Measurements from ENCODE around the gene THSD7B. TPM values are rescaled to one million over a fixed set of nuclear protein-coding genes. Genes with fewer than 3 reads are reported as not detected.

THSD7B gene
- polyA plus RNA-seq, 2 of the 4 experiments (the other 2 are of a cell fraction): not detected

DNA sequence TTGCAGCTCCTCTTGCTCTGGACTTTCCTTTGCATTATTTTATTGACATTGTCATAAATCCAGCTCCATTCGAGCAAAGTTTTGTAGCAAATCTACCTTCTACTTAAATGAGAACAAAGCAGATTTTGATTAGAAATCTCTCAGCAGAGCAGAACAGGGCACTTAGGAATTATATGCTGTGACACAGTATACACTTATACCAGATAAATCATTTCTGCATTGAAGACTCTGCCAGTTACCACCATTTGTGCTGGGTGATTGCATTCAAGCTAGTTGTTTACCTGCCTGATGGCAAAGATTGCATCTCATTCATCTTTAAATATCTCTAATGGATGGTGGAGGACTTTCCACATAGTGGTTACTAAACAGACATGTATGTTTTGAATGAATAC, 757.3 kb downstream of the THSD7B start:
- CTCF ChIA-PET: no interaction called here
- no peak overlapping the region for H3K4me2 ChIP-seq
- FAIRE-seq (no peak), DNase-seq (ENCODE audit: low read depth in 1 of 2, low spot score in 1 of 2) (no peak), ATAC-seq (no peak)
- H3K27ac ChIP-seq: no peak overlapping the region
- H3K9me3 ChIP-seq: no peaks in the 10 kb centered on the region
- H3K4me1 ChIP-seq: no peaks in the 10 kb centered on the region
- POLR2A ChIA-PET: no interaction called here
- WGBS (ENCODE audit: missing lambda C conversion rate): 4% methylated on average over 1 of the region's 1 CpG
- TF ChIP-seq, protein P1, sequence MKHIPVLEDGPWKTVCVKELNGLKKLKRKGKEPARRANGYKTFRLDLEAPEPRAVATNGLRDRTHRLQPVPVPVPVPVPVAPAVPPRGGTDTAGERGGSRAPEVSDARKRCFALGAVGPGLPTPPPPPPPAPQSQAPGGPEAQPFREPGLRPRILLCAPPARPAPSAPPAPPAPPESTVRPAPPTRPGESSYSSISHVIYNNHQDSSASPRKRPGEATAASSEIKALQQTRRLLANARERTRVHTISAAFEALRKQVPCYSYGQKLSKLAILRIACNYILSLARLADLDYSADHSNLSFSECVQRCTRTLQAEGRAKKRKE (CRISPR knock-in tag; IDR thresholded peaks at IDR 0.05; ENCODE audit: low read depth): no peak
- TF ChIP-seq CHD4 (IDR thresholded peaks at IDR 0.05; ENCODE audit: borderline replicate concordance): no peak
- H3K4me3 ChIP-seq: no peak overlapping the region

DNA sequence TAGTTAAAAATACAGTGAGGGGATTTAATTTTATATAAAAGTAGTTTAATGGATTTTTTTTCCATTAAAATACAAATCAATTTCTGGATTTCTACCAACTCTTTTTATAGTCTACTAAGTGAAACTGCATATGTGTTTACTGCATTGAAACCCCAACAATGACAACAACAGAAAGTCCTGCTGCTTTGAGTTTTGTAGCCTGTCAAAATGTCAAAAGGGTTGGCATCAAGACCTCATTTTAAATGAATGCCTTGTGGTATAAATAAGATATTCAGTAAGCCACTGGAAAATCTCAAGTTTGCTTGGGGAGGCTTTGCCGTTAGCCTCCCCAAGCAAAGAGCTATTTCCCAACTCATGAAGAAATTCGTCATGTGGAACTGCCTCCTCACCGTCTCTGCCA, 758.6 kb downstream of the THSD7B start:
- Histone ChIP-seq H3K4me2 (no peak overlapping the region), H3K4me3 (no peak overlapping the region), H3K4me1 (no peaks in the 10 kb centered on the region), H3K9me3 (no peaks in the 10 kb centered on the region), H3K27ac (no peak overlapping the region)
- FAIRE-seq (no peak), DNase-seq (ENCODE audit: low read depth in 1 of 2, low spot score in 1 of 2) (no peak), ATAC-seq (no peak)
- WGBS (ENCODE audit: missing lambda C conversion rate): 0% methylated on average over 3 of the region's 3 CpGs
- TF ChIP-seq HDAC2 (IDR thresholded peaks at IDR 0.05) (no peak), JUN (IDR thresholded peaks at IDR 0.05) (no peak), KDM5A (IDR thresholded peaks at IDR 0.05) (no peak)
- TF ChIP-seq, protein P2, sequence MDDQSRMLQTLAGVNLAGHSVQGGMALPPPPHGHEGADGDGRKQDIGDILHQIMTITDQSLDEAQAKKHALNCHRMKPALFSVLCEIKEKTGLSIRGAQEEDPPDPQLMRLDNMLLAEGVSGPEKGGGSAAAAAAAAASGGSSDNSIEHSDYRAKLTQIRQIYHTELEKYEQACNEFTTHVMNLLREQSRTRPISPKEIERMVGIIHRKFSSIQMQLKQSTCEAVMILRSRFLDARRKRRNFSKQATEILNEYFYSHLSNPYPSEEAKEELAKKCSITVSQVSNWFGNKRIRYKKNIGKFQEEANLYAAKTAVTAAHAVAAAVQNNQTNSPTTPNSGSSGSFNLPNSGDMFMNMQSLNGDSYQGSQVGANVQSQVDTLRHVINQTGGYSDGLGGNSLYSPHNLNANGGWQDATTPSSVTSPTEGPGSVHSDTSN (IDR thresholded peaks at IDR 0.05): no peak
- ChIA-PET CTCF (no interaction called here), POLR2A (no interaction called here)

DNA sequence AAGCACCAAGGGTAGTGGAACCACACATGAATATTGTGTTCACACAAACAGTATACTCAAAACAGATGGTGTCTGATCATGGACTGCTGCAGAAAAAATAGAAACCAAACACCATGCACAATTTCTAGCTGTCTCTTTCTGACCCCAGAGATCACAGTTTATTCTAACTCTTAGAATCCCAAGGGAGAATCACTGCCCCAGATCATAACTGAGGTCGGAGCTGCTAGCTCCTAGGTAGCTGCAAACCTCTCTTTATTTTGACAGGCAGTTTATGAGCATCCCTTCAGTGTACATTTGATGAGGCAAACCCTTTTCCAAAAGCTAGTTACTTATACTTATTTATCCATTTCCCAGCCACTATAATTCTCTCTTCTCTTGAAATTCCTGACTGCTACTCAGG, 759.8 kb downstream of the THSD7B start:
- Histone ChIP-seq H3K4me2 (no peak overlapping the region), H3K9me3 (no peaks in the 10 kb centered on the region), H3K27ac (no peak overlapping the region), H3K4me1 (no peaks in the 10 kb centered on the region), H3K4me3 (no peak overlapping the region)
- ATAC-seq (no peak), DNase-seq (ENCODE audit: low read depth in 1 of 2, low spot score in 1 of 2) (no peak), FAIRE-seq (no peak)
- ChIA-PET POLR2A (no interaction called here), CTCF (no interaction called here)
- WGBS (ENCODE audit: missing lambda C conversion rate): 9% methylated on average over 1 of the region's 1 CpG
- no peak for TF ChIP-seq EHMT2 (IDR thresholded peaks at IDR 0.05; ENCODE audit: low read depth)
- TF ChIP-seq ZC3H11A (IDR thresholded peaks at IDR 0.05): no peak
- TF ChIP-seq RCOR1 (IDR thresholded peaks at IDR 0.05; ENCODE audit: low read depth, low read length): no peak
- TF ChIP-seq, protein P3, sequence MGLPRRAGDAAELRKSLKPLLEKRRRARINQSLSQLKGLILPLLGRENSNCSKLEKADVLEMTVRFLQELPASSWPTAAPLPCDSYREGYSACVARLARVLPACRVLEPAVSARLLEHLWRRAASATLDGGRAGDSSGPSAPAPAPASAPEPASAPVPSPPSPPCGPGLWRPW (IDR thresholded peaks at IDR 0.05): no peak
- no peak for TF ChIP-seq FOSB (CRISPR knock-in tag; IDR thresholded peaks at IDR 0.05)
- TF ChIP-seq, protein P2 (IDR thresholded peaks at IDR 0.05): no peak
- TF ChIP-seq ZSCAN20 (CRISPR knock-in tag; IDR thresholded peaks at IDR 0.05): no peak
- no peak for TF ChIP-seq HOXB5 (CRISPR knock-in tag; IDR thresholded peaks at IDR 0.05)
- no peak for TF ChIP-seq JUN (IDR thresholded peaks at IDR 0.05)
- TF ChIP-seq, protein P4, sequence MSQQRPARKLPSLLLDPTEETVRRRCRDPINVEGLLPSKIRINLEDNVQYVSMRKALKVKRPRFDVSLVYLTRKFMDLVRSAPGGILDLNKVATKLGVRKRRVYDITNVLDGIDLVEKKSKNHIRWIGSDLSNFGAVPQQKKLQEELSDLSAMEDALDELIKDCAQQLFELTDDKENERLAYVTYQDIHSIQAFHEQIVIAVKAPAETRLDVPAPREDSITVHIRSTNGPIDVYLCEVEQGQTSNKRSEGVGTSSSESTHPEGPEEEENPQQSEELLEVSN (IDR thresholded peaks at IDR 0.05; ENCODE audit: borderline replicate concordance, low read depth): no peak
- TF ChIP-seq CHD4 (IDR thresholded peaks at IDR 0.05; ENCODE audit: borderline replicate concordance): no peak
- TF ChIP-seq, protein P5, sequence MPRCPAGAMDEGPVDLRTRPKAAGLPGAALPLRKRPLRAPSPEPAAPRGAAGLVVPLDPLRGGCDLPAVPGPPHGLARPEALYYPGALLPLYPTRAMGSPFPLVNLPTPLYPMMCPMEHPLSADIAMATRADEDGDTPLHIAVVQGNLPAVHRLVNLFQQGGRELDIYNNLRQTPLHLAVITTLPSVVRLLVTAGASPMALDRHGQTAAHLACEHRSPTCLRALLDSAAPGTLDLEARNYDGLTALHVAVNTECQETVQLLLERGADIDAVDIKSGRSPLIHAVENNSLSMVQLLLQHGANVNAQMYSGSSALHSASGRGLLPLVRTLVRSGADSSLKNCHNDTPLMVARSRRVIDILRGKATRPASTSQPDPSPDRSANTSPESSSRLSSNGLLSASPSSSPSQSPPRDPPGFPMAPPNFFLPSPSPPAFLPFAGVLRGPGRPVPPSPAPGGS (IDR thresholded peaks at IDR 0.05): no peak
- no peak for TF ChIP-seq HOXA7 (CRISPR knock-in tag; IDR thresholded peaks at IDR 0.05)
- TF ChIP-seq, protein P6, sequence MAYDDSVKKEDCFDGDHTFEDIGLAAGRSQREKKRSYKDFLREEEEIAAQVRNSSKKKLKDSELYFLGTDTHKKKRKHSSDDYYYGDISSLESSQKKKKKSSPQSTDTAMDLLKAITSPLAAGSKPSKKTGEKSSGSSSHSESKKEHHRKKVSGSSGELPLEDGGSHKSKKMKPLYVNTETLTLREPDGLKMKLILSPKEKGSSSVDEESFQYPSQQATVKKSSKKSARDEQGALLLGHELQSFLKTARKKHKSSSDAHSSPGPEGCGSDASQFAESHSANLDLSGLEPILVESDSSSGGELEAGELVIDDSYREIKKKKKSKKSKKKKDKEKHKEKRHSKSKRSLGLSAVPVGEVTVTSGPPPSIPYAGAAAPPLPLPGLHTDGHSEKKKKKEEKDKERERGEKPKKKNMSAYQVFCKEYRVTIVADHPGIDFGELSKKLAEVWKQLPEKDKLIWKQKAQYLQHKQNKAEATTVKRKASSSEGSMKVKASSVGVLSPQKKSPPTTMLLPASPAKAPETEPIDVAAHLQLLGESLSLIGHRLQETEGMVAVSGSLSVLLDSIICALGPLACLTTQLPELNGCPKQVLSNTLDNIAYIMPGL (CRISPR knock-in tag; IDR thresholded peaks at IDR 0.05; ENCODE audit: borderline replicate concordance): no peak
- TF ChIP-seq PHF8 (IDR thresholded peaks at IDR 0.05; ENCODE audit: borderline replicate concordance, low read depth): no peak
- TF ChIP-seq MAFK (IDR thresholded peaks at IDR 0.05; ENCODE audit: partially characterized antibody): no peak
- TF ChIP-seq BHLHE40 (IDR thresholded peaks at IDR 0.05; ENCODE audit: low read depth, low read length): no peak
- TF ChIP-seq TP53 (CRISPR knock-in tag; IDR thresholded peaks at IDR 0.05): no peak
- no peak for TF ChIP-seq MYC (IDR thresholded peaks at IDR 0.05; ENCODE audit: borderline replicate concordance, low read length)
